OCI-LY7 (cell line): ENCODE results near the gene ADCY1. TPM values are rescaled to one million over a fixed set of nuclear protein-coding genes. Genes with fewer than 3 reads are reported as not detected.

Source experiments
- BruUV-seq: library from RNA; stranded (reverse); fragments of 400-500 nt; replicated peaks from 2 replicates; lab custom pipeline; 2021; lab: Mats Ljungman, UMichigan
- CTCF ChIA-PET: fragments of 300-600 bp; sonication (Branson Sonifier 250); formaldehyde crosslinking; loops from one replicate; lab custom pipeline; 2022; ENCODE audit warnings: antibody characterized with exemption; ENCODE audit not compliant: unreplicated experiment; lab: Charles Lee
- POLR2A ChIA-PET: fragments of 300-600 bp; sonication (Branson Sonifier 250); formaldehyde crosslinking; loops from one replicate; lab custom pipeline; 2022; ENCODE audit warnings: antibody characterized with exemption; lab: Charles Lee
- DNase-seq: peaks from one replicate; pipeline ENCODE4 v3.0.0-alpha.2; 2015; ENCODE audit warnings: low spot score
- H2AFZ ChIP-seq: fragments of 200-600 bp; sonication (generic), shearing (Covaris generic); 2 replicates; pipeline ENCODE4 v1.6.1; 2014; ENCODE audit warnings: mild to moderate bottlenecking, antibody characterized with exemption, low read length, moderate library complexity
- H3K27ac ChIP-seq: fragments of 200-600 bp; sonication (generic); 2 replicates; pipeline ENCODE4 v1.5.1; 2014; ENCODE audit warnings: mixed run types, low read depth, mild to moderate bottlenecking, moderate library complexity, low read length, inconsistent platforms; ENCODE audit not compliant: poor library complexity, severe bottlenecking
- H3K36me3 ChIP-seq: fragments of 200-600 bp; sonication (generic); 2 replicates; pipeline ENCODE4 v1.6.1; 2014; ENCODE audit warnings: mild to moderate bottlenecking, antibody characterized with exemption, low read length, moderate library complexity, mixed read lengths; ENCODE audit not compliant: insufficient read depth
- H3K4me1 ChIP-seq: fragments of 200-600 bp; sonication (generic); 2 replicates; pipeline ENCODE4 v1.5.1; 2014; ENCODE audit warnings: mild to moderate bottlenecking, low read length; ENCODE audit not compliant: insufficient read depth, poor library complexity, severe bottlenecking
- H3K4me2 ChIP-seq: fragments of 200-600 bp; sonication (generic); 2 replicates; pipeline ENCODE4 v1.6.1; 2014; ENCODE audit warnings: mild to moderate bottlenecking, low read length
- H3K4me3 ChIP-seq: fragments of 200-600 bp; sonication (generic); 2 replicates; pipeline ENCODE4 v1.5.1; 2014; ENCODE audit warnings: mild to moderate bottlenecking, low read depth, low read length; ENCODE audit not compliant: poor library complexity, severe bottlenecking
- H3K79me2 ChIP-seq: fragments of 200-600 bp; sonication (generic); 2 replicates; pipeline ENCODE4 v1.6.1; 2016; ENCODE audit warnings: low read depth, mild to moderate bottlenecking, low read length, moderate library complexity, mixed read lengths; ENCODE audit not compliant: insufficient read depth
- H3K9me2 ChIP-seq: fragments of 200-600 bp; sonication (generic); 2 replicates; pipeline ENCODE4 v1.6.1; 2016; ENCODE audit warnings: mild to moderate bottlenecking, low read length, mixed read lengths; ENCODE audit not compliant: insufficient read depth
- H3K9me3 ChIP-seq: fragments of 200-600 bp; sonication (generic); 2 replicates; pipeline ENCODE4 v1.6.1; 2014; ENCODE audit warnings: mild to moderate bottlenecking, mixed run types, low read length, mixed read lengths
- H4K20me1 ChIP-seq: fragments of 200-600 bp; sonication (generic); 2 replicates; pipeline ENCODE4 v1.6.1; 2014; ENCODE audit warnings: mild to moderate bottlenecking, antibody characterized with exemption, low read length, moderate library complexity, mixed read lengths; ENCODE audit not compliant: insufficient read depth
- EZH2phosphoT487 ChIP-seq: fragments of 200-600 bp; sonication (generic); IDR thresholded peaks from 2 replicates; pipeline ENCODE4 v1.6.1; 2018; ENCODE audit warnings: low read depth, borderline replicate concordance, mild to moderate bottlenecking, mixed run types, antibody characterized with exemption, low read length, moderate library complexity, mixed read lengths
- intact Hi-C: fragments of 100-400 bp; cut with micrococcal nuclease; formaldehyde crosslinking; loops from one replicate; pipeline ENCODE4 v1.10.0; 2022; ENCODE audit not compliant: unreplicated experiment
- total RNA-seq, 2 experiments: library from RNA; depleted of rRNA in 1 of 2; stranded (reverse); fragments of >200 nt in 1 of 2; shearing (Covaris generic) in 1 of 2; gene quantifications; 2 replicates each; pipeline ENCODE4 v1.2.3, GENCODE V29; 2014 to 2022
- TF ChIP-seq, protein P1 (sequence below): fragments of 200-600 bp; sonication (generic); conservative IDR thresholded peaks from 2 replicates; pipeline ENCODE4 v1.5.1; 2014; ENCODE audit warnings: mild to moderate bottlenecking, antibody characterized with exemption, low read length, moderate library complexity, mixed read lengths

Gene ADCY1
- total RNA-seq, 2 experiments from 2014 or later, result 0.13 TPM; not detected in 1

DNA sequence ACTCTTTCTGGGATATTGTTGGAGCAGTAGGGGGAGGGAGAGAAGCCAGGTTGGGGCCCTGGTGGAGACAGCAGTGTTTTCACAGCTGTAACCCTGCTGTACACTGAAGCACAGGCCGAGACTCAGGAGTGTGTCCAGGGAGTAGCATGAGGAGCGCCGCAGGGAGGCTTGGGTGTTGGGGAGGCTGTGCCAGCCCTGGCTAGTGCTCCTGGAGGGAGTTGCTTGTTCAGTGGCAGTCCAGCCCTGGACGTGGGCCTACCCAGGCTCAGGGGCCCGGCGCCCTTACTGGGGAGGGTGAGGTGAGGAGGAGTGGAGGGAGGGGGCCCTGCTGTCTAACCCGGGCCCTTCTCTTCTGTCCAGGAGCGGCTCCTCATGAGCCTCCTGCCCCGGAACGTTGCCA lies 35.9 kb downstream of the ADCY1 start:
- Histone ChIP-seq H3K27ac (no peak overlapping the region), H3K4me1 (no peaks in the 10 kb centered on the region), H3K79me2 (no peaks in the 10 kb centered on the region), H3K9me2 (no peaks in the 10 kb centered on the region), H2AFZ (no peak overlapping the region), H3K4me3 (no peak overlapping the region), H3K36me3 (no peaks in the 10 kb centered on the region), H4K20me1 (no peaks in the 10 kb centered on the region), H3K4me2 (no peak overlapping the region), H3K9me3 (0 out of 2 replicates have a peak, but pooled peaks cover 5% of the 10 kb centered on the region)
- intact Hi-C loops, result no loop called here
- DNase-seq, result no peak
- CTCF ChIA-PET, result no interaction called here
- BruUV-seq, result no TSS peak
- POLR2A ChIA-PET, result no interaction called here
- TF ChIP-seq EZH2phosphoT487, result no peak
- TF ChIP-seq, protein P1, sequence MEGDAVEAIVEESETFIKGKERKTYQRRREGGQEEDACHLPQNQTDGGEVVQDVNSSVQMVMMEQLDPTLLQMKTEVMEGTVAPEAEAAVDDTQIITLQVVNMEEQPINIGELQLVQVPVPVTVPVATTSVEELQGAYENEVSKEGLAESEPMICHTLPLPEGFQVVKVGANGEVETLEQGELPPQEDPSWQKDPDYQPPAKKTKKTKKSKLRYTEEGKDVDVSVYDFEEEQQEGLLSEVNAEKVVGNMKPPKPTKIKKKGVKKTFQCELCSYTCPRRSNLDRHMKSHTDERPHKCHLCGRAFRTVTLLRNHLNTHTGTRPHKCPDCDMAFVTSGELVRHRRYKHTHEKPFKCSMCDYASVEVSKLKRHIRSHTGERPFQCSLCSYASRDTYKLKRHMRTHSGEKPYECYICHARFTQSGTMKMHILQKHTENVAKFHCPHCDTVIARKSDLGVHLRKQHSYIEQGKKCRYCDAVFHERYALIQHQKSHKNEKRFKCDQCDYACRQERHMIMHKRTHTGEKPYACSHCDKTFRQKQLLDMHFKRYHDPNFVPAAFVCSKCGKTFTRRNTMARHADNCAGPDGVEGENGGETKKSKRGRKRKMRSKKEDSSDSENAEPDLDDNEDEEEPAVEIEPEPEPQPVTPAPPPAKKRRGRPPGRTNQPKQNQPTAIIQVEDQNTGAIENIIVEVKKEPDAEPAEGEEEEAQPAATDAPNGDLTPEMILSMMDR, result no peak

DNA sequence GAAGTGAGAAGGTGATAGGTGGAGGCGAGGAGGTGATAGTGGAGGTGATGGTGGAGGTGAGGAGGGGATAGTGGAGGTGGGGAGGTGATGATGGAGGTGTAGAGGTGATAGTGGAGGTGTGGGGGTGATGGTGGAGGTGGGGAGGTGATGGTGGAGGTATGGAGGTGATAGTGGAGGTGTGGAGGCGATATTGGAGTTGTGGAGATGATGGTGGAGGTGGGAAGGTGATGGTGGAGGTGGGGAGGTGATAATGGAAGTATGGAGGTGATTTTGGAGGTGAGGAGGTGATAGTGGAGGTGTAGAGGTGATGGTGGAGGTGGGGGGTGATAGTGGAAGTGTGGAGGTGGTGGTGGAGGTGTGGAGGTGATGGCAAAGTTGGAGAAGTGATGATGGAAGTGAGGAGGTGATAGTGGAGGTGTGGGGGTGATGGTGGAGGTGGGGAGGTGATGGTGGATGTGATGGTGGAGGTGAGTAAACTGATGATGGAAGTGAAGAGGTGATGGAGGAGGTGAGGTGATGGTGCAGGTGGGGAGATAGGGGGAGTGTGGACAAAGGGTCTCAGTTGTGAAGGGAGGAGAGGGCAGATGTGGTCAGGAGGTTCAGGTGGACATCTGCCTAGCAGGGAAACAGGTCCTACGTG lies 36.6 kb downstream of the ADCY1 start:
- no peak for TF ChIP-seq EZH2phosphoT487
- TF ChIP-seq, protein P1, result no peak
- no peaks in the 10 kb centered on the region for H3K9me2 ChIP-seq
- DNase-seq, result no peak
- POLR2A ChIA-PET, result no interaction called here
- H3K4me2 ChIP-seq, result no peak overlapping the region
- no TSS peak for BruUV-seq
- H3K4me3 ChIP-seq, result no peak overlapping the region
- H3K9me3 ChIP-seq, result 0 out of 2 replicates have a peak, but pooled peaks cover 5% of the 10 kb centered on the region
- H4K20me1 ChIP-seq, result no peaks in the 10 kb centered on the region
- no peaks in the 10 kb centered on the region for H3K36me3 ChIP-seq
- H3K4me1 ChIP-seq, result no peaks in the 10 kb centered on the region
- H3K27ac ChIP-seq, result no peak overlapping the region
- no peak overlapping the region for H2AFZ ChIP-seq
- H3K79me2 ChIP-seq, result no peaks in the 10 kb centered on the region
- intact Hi-C loops, result no loop called here
- CTCF ChIA-PET, result no interaction called here

DNA sequence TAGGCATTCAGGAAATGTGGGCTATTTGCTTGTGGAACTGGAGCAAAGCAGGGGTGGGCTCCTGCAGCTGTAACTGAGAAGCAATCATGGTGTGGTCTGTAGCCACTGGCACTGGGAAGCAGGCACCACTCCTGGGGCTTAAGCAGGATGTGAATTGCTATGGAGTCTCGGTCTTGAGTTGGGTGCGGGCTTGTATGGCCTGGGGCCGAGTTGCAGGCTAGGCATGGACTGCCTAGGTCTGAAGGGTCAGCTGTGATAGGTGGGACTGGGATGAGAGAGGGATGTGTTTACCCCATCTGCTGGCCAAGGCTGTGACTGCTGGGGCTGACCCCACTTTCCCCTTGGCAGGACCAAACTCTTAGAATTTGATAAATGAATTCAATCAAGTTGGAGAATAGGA lies 43.0 kb downstream of the ADCY1 start:
- TF ChIP-seq, protein P1, result no peak
- TF ChIP-seq EZH2phosphoT487, result no peak
- Histone ChIP-seq H4K20me1 (no peaks in the 10 kb centered on the region), H3K36me3 (no peaks in the 10 kb centered on the region), H2AFZ (no peak overlapping the region), H3K9me2 (no peaks in the 10 kb centered on the region), H3K79me2 (no peaks in the 10 kb centered on the region), H3K4me2 (no peak overlapping the region), H3K9me3 (0 out of 2 replicates have a peak, but pooled peaks cover 5% of the 10 kb centered on the region), H3K27ac (no peak overlapping the region), H3K4me1 (no peaks in the 10 kb centered on the region), H3K4me3 (no peak overlapping the region)
- no TSS peak for BruUV-seq
- no peak for DNase-seq
- intact Hi-C loops, result no loop called here
- ChIA-PET POLR2A (interaction anchor here (0.6 kb wide), 1 partner anchor 12 kb away, joined by 5 read pairs; no protein-coding TSS in a partner anchor), CTCF (no interaction called here)
